HL-60/S4 treated with retinoic acid at 250 ng/mL for 4 days and 3 days (cell line): ENCODE data around the gene NEU2.
"Not testable (repeated sequence)": the region's sequence is repeated elsewhere in the genome, so short reads cannot be mapped to it uniquely, and the experiment has no call there.

Experiments
- in situ Hi-C: fragments of 300-500 bp; cut with MboI; formaldehyde crosslinking; loops from 2 replicates; pipeline ENCODE4 v1.7.0; 2022; ENCODE audit warnings: low sequenced_read_pairs

NEU2 gene

GRCh38 chr2:233033672-233034071 lies 1.2 kb downstream of the NEU2 start:
- in situ Hi-C loops = no loop called here

- in situ Hi-C loops = no loop called here
Measured at GRCh38 chr2:233034091-233034882, 1.8 kb downstream of the NEU2 start.

- in situ Hi-C loops = no loop called here
Measured at GRCh38 chr2:233035426-233036161, 3.1 kb downstream of the NEU2 start.

GRCh38 chr2:233036162-233036838 lies 3.8 kb downstream of the NEU2 start:
- in situ Hi-C loops = no loop called here

- in situ Hi-C loops = no loop called here
Measured at GRCh38 chr2:233037078-233037477, 4.6 kb downstream of the NEU2 start.

- in situ Hi-C loops = no loop called here
Measured at GRCh38 chr2:233039212-233039845, 6.9 kb downstream of the NEU2 start.

GRCh38 chr2:233039846-233040530 lies 7.5 kb downstream of the NEU2 start:
- in situ Hi-C loops = no loop called here

GRCh38 chr2:233040571-233040970 lies 8.1 kb downstream of the NEU2 start:
- in situ Hi-C loops = no loop called here

- in situ Hi-C loops = no loop called here
Measured at GRCh38 chr2:233041722-233042323, 9.4 kb downstream of the NEU2 start.

GRCh38 chr2:233042549-233042948 lies 10.1 kb downstream of the NEU2 start:
- in situ Hi-C loops = no loop called here

- in situ Hi-C loops = no loop called here
Measured at GRCh38 chr2:233044974-233045605, 12.6 kb downstream of the NEU2 start.

- in situ Hi-C loops = no loop called here
Measured at GRCh38 chr2:233047206-233047605, 14.7 kb downstream of the NEU2 start.

- in situ Hi-C loops = no loop called here
Measured at GRCh38 chr2:233047667-233048066, 15.2 kb downstream of the NEU2 start.

- in situ Hi-C loops = no loop called here
Measured at GRCh38 chr2:233048569-233049193, 16.2 kb downstream of the NEU2 start.

- in situ Hi-C loops = no loop called here
Measured at GRCh38 chr2:233049194-233049761, 16.8 kb downstream of the NEU2 start.

- in situ Hi-C loops = no loop called here
Measured at GRCh38 chr2:233051241-233052149, 19.0 kb downstream of the NEU2 start.

- in situ Hi-C loops = not testable (repeated sequence)
Measured at GRCh38 chr2:233052517-233052916, 20.0 kb downstream of the NEU2 start.
